Right atrium auricular region (tissue), 2 donors: ENCODE data around the gene AJM1. TPM values are rescaled to one million over a fixed set of nuclear protein-coding genes. Genes with fewer than 3 reads are reported as not detected.
"Not testable (repeated sequence)": the region's sequence is repeated elsewhere in the genome, so short reads cannot be mapped to it uniquely, and the experiment has no call there.

Experiments
- DNase-seq: peaks from one replicate; pipeline ENCODE4 v3.0.0-alpha.2; 2019; ENCODE audit warnings: low spot score
- H3K27ac ChIP-seq, 2 donors: fragments of 200-600 bp; sonication (generic); 1 replicate in 1 of 2; 2 replicates in 1 of 2; pipeline ENCODE4 v1.5.1; 2016 to 2019
- H3K27me3 ChIP-seq, 2 donors: fragments of 200-600 bp; sonication (generic); one replicate each; pipeline versions ENCODE4 v1.5.1 to v1.6.0; 2017 to 2019
- H3K36me3 ChIP-seq: fragments of 200-600 bp; sonication (generic); one replicate; pipeline ENCODE4 v1.5.1; 2016
- H3K4me1 ChIP-seq, 2 donors: fragments of 200-600 bp; sonication (generic); one replicate each; pipeline versions ENCODE4 v1.5.1 to v1.6.0; 2017 to 2019
- H3K4me3 ChIP-seq, 2 donors: fragments of 200-600 bp; sonication (generic); 1 replicate in 1 of 2; 2 replicates in 1 of 2; pipeline ENCODE4 v1.5.1; 2017 to 2019; ENCODE audit warnings: mild to moderate bottlenecking in 1 of 2, moderate library complexity in 1 of 2
- H3K9me3 ChIP-seq, 2 donors: fragments of 200-600 bp; sonication (generic); one replicate each; pipeline ENCODE4 v1.5.1; 2019
- total RNA-seq, 2 donors: library from RNA; depleted of rRNA; stranded (reverse); fragments of >200 nt; gene quantifications; one replicate each; pipeline ENCODE4 v1.1.0, GENCODE V29; 2016
- TF ChIP-seq, protein P1 (sequence below), 2 donors: fragments of 200-600 bp; sonication (generic); IDR thresholded peaks; one replicate each; pipeline ENCODE4 v1.5.1; 2019; ENCODE audit warnings: antibody characterized with exemption in 2 of 2

AJM1 gene
- total RNA-seq, 2 donors from 2014 or later, result 2.7 to 3.0 TPM

GRCh38 chr9:136865041-136865767, 22.9 kb downstream of the AJM1 start:
- no peak for DNase-seq
- Histone ChIP-seq H3K9me3 (no peaks in the 10 kb centered on the region), H3K27ac (peak overlapping the region; percentile 90 to 95), H3K27me3 (no peaks in the 10 kb centered on the region), H3K4me3 (peak overlapping the region; percentile 96 to 100), H3K4me1 (peaks cover 0 to 26% of the 10 kb centered on the region in 2 donors), H3K36me3 (peaks cover 35% of the 10 kb centered on the region)
- TF ChIP-seq, protein P1, sequence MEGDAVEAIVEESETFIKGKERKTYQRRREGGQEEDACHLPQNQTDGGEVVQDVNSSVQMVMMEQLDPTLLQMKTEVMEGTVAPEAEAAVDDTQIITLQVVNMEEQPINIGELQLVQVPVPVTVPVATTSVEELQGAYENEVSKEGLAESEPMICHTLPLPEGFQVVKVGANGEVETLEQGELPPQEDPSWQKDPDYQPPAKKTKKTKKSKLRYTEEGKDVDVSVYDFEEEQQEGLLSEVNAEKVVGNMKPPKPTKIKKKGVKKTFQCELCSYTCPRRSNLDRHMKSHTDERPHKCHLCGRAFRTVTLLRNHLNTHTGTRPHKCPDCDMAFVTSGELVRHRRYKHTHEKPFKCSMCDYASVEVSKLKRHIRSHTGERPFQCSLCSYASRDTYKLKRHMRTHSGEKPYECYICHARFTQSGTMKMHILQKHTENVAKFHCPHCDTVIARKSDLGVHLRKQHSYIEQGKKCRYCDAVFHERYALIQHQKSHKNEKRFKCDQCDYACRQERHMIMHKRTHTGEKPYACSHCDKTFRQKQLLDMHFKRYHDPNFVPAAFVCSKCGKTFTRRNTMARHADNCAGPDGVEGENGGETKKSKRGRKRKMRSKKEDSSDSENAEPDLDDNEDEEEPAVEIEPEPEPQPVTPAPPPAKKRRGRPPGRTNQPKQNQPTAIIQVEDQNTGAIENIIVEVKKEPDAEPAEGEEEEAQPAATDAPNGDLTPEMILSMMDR (IDR thresholded peaks at IDR 0.05), result no peak

GRCh38 chr9:136865768-136866103, 23.5 kb downstream of the AJM1 start:
- peak overlapping the region; percentile 96 to 100 for H3K4me3 ChIP-seq
- DNase-seq, result no peak
- no peaks in the 10 kb centered on the region for H3K27me3 ChIP-seq

DNA sequence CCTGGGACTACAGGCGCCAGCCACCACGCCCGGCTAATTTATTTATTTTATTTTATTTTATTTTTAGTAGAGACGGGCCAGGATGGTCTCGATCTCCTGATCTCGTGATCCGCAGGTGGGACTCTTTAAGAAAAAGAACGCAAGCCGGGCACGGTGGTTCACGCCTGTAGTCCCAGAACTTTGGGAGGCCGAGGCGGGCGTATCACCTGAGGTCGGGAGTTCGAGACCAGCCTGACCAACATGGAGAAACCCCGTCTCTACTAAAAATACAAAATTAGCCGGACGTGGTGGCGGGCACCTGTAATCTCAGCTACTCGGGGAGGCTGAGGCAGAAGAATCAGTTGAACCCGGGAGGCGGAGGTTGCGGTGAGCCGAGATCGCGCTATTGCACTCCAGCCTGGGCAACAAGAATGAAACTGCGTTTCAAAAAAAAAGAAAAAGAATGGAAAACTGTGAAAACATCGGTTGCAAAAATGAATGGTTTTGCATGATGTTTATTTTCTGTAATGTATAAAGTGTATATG, 24.7 kb downstream of the AJM1 start:
- H3K27ac ChIP-seq, result peak overlapping the region; percentile 67 to 95
- not testable (repeated sequence) for H3K9me3 ChIP-seq

More at GRCh38 chr9:136865768-136866103, 23.5 kb downstream of the AJM1 start:
- Histone ChIP-seq H3K4me1 (peaks cover 0 to 26% of the 10 kb centered on the region in 2 donors), H3K36me3 (peaks cover 32% of the 10 kb centered on the region), H3K9me3 (no peaks in the 10 kb centered on the region), H3K27ac (peak overlapping the region; percentile 90 to 95)
- TF ChIP-seq, protein P1 (IDR thresholded peaks at IDR 0.05), result no peak

GRCh38 chr9:136867480-136867879, 25.2 kb downstream of the AJM1 start:
- no peak overlapping the region for H3K4me3 ChIP-seq

More for the DNA sequence above, 24.7 kb downstream of the AJM1 start:
- Histone ChIP-seq H3K4me3 (peak overlapping the region; percentile 96 to 100), H3K4me1 (peaks cover 0 to 26% of the 10 kb centered on the region in 2 donors), H3K36me3 (peaks cover 20% of the 10 kb centered on the region)
- DNase-seq, H3K27me3 ChIP-seq: not testable (repeated sequence)

GRCh38 chr9:136867917-136868316, 25.6 kb downstream of the AJM1 start:
- TF ChIP-seq, protein P1 (IDR thresholded peaks at IDR 0.05), result no peak
- H3K27me3 ChIP-seq, result no peaks in the 10 kb centered on the region
- no peak for DNase-seq
- H3K4me1 ChIP-seq, result peaks cover 0 to 26% of the 10 kb centered on the region in 2 donors
- no peak overlapping the region for H3K4me3 ChIP-seq
- H3K36me3 ChIP-seq, result peaks cover 10% of the 10 kb centered on the region
- no peaks in the 10 kb centered on the region for H3K9me3 ChIP-seq
- H3K27ac ChIP-seq, result no peak overlapping the region

More at GRCh38 chr9:136867480-136867879, 25.2 kb downstream of the AJM1 start:
- Histone ChIP-seq H3K9me3 (no peaks in the 10 kb centered on the region), H3K36me3 (peaks cover 14% of the 10 kb centered on the region), H3K27ac (no peak overlapping the region), H3K27me3 (no peaks in the 10 kb centered on the region), H3K4me1 (peaks cover 0 to 26% of the 10 kb centered on the region in 2 donors)
- no peak for DNase-seq
- TF ChIP-seq, protein P1 (IDR thresholded peaks at IDR 0.05), result no peak

GRCh38 chr9:136868644-136869043, 26.4 kb downstream of the AJM1 start:
- Histone ChIP-seq H3K27ac (no peak overlapping the region), H3K4me3 (no peak overlapping the region), H3K36me3 (peaks cover 3% of the 10 kb centered on the region), H3K27me3 (no peaks in the 10 kb centered on the region), H3K4me1 (peaks cover 0 to 26% of the 10 kb centered on the region in 2 donors), H3K9me3 (no peaks in the 10 kb centered on the region)
- no peak for DNase-seq
- TF ChIP-seq, protein P1 (IDR thresholded peaks at IDR 0.05), result no peak

- H3K9me3 ChIP-seq, H3K4me3 ChIP-seq, DNase-seq, H3K27ac ChIP-seq, H3K36me3 ChIP-seq, H3K27me3 ChIP-seq: not testable (repeated sequence)
- H3K4me1 ChIP-seq, result peaks cover 0 to 18% of the 10 kb centered on the region in 2 donors
Observed at GRCh38 chr9:136869611-136870010, 27.3 kb downstream of the AJM1 start.
